HG02943 (cell line): Measurements from ENCODE around the gene LAMA2.

Experiments
- ATAC-seq: cut with Tn5 transposase; IDR thresholded peaks from one replicate; pipeline ENCODE4 v1.9.1; 2021; ENCODE audit warnings: mild to moderate bottlenecking, low read depth, moderate library complexity; ENCODE audit not compliant: unreplicated experiment

Gene LAMA2

GRCh38 chr6:129411092-129411491 is 528.2 kb downstream of the LAMA2 start:
- ATAC-seq = no peak

DNA sequence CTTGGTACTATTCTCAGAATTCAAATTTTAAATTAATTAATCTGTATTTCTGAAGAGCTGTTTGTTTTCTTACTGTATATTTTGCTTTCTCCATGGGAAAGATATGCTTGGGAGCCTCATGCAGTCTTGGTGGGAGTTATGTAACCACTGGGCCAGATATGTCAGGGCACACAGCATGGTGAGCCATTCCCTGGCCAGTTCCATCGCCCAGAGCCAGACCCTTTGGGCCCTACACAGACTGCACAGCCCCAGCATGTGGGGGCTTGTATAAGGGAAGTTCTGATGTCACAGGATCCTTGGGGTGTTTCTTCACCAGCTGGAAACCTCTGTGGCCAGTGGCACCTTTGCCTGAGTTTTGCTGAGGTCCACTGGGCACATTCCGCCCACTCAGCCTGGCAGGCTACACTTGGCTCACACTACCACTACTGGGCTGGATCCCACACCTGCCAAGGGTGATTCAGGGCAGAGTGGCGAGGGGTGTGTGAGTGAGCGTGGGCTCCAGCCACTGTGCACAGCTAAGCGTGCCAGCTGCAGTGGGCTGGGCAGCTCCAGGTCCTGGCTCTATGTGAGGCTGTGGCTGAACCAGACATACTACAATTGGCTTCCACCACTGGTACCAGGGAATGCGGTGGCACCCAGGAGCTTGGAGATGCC is 533.5 kb downstream of the LAMA2 start:
- ATAC-seq = no peak

DNA sequence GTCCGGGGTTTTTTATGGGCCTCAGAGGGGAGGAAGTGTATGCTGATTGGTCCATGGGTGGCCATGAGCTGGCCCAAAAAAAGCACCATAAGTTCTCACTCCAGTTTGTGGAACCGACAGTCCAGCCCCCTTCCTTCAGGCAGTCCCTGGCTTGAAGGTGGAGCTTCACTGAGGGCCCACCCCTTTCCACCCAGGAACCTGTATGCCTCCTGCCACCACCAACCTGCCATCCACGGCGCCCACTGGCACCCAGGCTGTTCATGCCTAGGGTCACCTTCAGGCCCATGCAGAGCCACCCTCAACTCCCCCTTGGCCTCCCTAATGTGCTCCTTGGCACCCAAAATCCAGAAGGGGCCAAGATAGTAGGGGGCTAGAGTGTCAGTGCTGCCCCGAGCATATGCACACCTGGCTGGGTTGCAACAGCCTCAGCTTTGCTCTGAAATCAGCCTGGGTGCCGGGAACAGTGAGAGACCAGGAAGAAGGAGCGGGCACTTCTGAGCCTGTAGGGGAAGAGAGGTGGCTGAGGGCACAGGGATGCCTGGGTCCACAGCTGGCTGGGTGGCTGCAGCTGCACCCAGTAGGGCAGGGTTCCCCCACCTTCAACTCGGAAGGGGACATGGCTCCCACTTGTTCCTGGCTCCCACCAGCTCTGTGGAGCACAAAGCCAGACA is 534.6 kb downstream of the LAMA2 start:
- ATAC-seq = no peak

GRCh38 chr6:129419324-129419723 is 536.4 kb downstream of the LAMA2 start:
- ATAC-seq = no peak

DNA sequence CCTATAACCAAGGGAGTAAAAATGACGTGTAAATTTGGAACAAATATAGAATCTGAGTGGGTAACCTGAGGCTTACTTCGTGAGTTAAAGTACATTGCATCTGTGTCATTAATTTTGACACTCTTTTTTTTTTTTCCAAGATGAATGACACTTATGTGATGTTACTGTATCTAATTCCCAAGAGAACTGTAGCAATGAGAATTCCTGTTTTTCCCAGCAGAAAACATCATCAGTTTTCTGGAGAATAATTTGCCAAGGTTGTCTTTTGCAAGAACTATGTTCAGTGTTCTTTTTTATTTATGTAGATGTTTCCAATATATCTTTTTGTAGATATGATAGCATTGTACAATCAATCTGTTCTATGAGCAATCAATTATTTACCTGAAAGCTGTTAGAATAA is 543.4 kb downstream of the LAMA2 start:
- no peak for ATAC-seq

DNA sequence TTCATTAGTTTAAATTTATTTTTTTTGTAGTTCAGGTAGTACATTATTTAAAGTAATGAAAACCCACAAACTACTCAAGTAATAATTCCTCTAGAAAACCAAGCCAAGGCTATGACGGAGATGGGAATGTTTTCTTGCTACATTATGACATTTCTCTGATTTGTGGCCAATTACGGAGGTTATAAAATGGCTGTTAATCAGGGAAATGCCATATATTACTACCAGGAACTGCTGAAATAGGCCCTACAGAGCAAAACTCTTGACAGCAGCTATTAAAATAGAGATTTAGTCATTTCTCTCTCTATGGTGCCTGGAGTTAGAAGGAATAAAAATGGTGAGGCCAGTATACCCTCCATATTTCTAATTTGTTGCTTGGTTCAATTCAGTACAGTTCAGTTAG is 547.0 kb downstream of the LAMA2 start:
- no peak for ATAC-seq

GRCh38 chr6:129432738-129433137 is 549.8 kb downstream of the LAMA2 start:
- ATAC-seq = no peak

GRCh38 chr6:129434091-129434490 is 551.2 kb downstream of the LAMA2 start:
- ATAC-seq = no peak

GRCh38 chr6:129440691-129441090 is 557.8 kb downstream of the LAMA2 start:
- no peak for ATAC-seq

GRCh38 chr6:129444683-129445082 is 561.7 kb downstream of the LAMA2 start:
- no peak for ATAC-seq

- no peak for ATAC-seq
These were observed 563.6 kb downstream of the LAMA2 start for GRCh38 chr6:129446272-129447197.

- ATAC-seq = no peak
These were observed 564.2 kb downstream of the LAMA2 start for GRCh38 chr6:129447198-129447565.

GRCh38 chr6:129448965-129449364 is 566.0 kb downstream of the LAMA2 start:
- ATAC-seq = peak; percentile 100

DNA sequence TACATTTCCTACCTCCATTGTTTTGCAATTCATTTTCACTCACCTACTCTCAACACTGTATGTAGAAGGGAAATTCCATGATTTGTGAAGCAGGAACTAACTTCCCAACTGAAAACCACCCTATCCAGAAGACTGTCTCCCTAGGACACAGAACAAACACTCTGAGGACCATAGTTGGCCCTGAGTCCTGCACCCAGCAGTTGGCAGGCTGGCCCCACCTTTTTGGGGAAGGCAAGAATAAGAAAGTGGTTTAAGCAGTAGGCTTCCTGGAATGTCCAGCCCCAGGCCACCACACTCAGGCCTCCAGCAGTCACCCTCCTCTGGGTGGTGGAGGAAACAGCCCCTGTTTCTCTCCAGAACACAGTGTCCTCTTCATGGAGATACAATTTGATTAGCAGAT is 568.2 kb downstream of the LAMA2 start:
- no peak for ATAC-seq

DNA sequence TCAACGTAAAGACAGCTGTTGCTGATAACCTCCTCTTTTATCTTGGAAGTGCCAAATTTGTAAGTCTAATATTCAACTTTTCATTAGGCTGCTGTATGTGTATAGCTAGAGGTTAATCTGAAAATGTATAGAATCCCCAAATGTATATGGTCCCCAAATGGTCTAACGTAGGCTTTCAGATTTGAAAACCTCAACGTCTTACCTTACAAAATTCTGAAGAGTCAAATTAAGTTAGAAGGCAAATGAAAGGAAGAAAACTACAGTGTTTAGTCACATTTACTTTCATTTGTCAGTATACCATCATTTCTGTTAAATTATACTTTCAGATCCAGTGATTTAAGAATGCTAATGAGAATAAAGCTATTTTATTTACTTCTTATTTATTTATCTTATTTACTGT is 570.1 kb downstream of the LAMA2 start:
- no peak for ATAC-seq

- no peak for ATAC-seq
These were observed 571.5 kb downstream of the LAMA2 start for GRCh38 chr6:129454488-129454887.

DNA sequence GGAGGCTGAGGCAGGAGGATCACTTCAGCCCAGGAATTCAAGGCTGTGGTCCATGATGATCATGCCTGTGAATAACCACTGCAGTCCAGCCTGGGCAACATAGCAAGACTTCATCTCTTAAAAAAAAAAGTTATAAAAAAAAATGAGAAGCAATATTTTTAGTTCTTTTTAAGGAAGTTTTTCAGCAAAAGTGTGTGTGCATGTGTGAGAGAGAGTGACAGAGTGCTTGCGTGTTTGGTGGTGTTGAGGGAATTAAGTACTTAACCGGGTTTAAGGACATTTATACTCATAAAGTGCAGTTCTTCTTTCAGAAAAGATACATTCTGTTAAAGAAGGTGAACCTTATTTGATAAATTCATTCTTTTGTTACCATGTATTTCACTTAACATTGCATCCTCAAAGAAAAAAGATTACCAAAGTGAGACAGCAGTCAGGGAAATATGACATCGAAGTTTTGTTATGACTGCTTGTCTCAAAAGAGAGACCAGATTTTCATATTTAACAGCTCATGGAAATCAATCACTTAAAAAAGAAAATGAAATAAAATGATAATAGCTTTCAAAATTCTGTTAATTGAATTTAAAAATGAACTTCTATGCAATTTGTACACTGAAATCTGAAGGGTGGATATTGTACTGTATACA is 572.3 kb downstream of the LAMA2 start:
- ATAC-seq = no peak

DNA sequence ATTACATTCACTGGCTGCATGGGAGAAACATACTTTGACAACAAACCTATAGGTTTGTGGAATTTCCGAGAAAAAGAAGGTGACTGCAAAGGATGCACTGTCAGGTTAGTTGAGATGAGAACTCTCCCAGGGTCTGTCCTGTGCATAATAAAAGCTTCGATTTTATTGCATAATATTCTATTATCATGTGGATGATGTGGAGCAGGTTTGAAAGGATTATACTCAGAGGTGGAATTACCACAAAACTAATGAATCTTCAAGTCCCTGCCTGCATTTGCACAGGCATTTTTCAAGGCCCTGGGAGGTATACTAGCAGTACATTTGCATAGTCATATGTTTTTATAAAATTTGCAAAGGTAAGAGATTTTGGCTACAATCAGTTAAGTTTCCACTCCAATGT is 577.3 kb downstream of the LAMA2 start:
- no peak for ATAC-seq

- no peak for ATAC-seq
These were observed 586.2 kb downstream of the LAMA2 start for GRCh38 chr6:129469070-129469662.

DNA sequence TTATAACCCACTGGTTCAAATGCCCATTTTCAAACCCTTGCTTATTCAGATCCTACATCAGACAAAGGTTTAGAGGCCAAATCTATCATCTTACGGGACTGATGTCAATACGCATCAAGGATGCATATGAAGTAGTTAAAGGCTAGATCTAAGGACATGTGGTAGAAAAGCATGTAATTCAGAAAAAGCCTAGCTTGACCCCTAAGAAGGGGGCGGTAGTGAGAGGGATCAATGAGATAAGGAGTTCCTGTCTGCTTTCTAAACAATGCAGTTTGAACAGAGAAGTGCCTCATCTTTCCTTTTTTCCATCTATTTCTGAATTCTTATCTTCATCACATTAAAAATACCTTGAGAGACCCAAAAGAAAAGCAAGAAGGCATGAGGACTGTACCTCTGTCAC is 589.3 kb downstream of the LAMA2 start:
- ATAC-seq = no peak

DNA sequence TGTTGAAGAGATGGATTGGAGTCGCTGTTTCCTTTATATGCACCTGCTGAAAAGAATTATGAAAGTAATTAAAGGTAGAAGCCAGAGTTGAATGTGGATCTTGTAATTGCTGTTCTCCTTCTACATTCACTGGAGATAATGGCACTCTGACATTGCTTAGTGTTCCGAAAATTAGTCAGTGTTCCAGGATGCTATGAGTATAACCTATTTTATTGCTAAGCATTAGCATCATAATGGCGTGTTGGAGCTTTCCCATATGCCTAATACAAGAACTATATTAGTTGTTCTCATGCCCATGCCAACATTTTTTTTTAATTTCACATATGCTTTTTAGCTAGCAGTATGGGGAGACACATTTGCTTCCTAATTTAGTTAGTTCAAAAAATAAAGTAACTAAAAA is 590.6 kb downstream of the LAMA2 start:
- ATAC-seq = no peak
